Tibial nerve (tissue), 4 donors: ENCODE measurements around the gene STIM2. TPM values are rescaled to one million over a fixed set of nuclear protein-coding genes. Genes with fewer than 3 reads are reported as not detected.

ENCODE experiments used
- DNase-seq, 2 donors: peaks; one replicate each; pipeline ENCODE4 v3.0.0-alpha.2; 2019; ENCODE audit warnings: low spot score in 2 of 2
- H3K27ac ChIP-seq, 4 donors: fragments of 200-600 bp; sonication (generic) in 3 of 4; one replicate each; pipeline ENCODE4 v1.5.1; 2017 to 2019; ENCODE audit warnings: mild to moderate bottlenecking in 1 of 4
- H3K27me3 ChIP-seq, 2 donors: fragments of 200-600 bp; sonication (generic) in 1 of 2; one replicate each; pipeline versions ENCODE4 v1.5.1 to v1.6.0; 2017 to 2019
- H3K36me3 ChIP-seq, 3 donors: fragments of 200-600 bp; sonication (generic); one replicate each; pipeline ENCODE4 v1.5.1; 2018 to 2019
- H3K4me1 ChIP-seq, 4 donors: fragments of 200-600 bp; sonication (generic) in 3 of 4; one replicate each; pipeline ENCODE4 v1.5.1; 2017 to 2019
- H3K4me3 ChIP-seq, 4 donors: fragments of 200-600 bp; sonication (generic) in 3 of 4; one replicate each; pipeline ENCODE4 v1.5.1; 2017 to 2019; ENCODE audit warnings: mild to moderate bottlenecking in 1 of 4, moderate library complexity in 1 of 4
- H3K9me3 ChIP-seq, 4 donors: fragments of 200-600 bp; sonication (generic) in 3 of 4; one replicate each; pipeline ENCODE4 v1.5.1; 2017 to 2019
- EP300 ChIP-seq, 2 donors: sonication (generic); formaldehyde crosslinking; IDR thresholded peaks; one replicate each; pipeline ENCODE4 v1.6.1; 2017; ENCODE audit warnings: antibody characterized with exemption in 2 of 2, mild to moderate bottlenecking in 1 of 2
- POLR2A ChIP-seq, 2 donors: fragments of 450-650 bp; IDR thresholded peaks; one replicate each; pipeline ENCODE4 v1.6.1; 2017; ENCODE audit warnings: antibody characterized with exemption in 2 of 2, mild to moderate bottlenecking in 2 of 2, moderate library complexity in 2 of 2
- WGBS, 2 donors: methylation state at CpG; one replicate each; pipeline ENCODE4 v1.1.5; 2018; 5-methylcytosine and 5-hydroxymethylcytosine counted together
- total RNA-seq, 4 donors: library from RNA; depleted of rRNA; stranded (reverse); fragments of >200 nt; gene quantifications; one replicate each; pipeline ENCODE4 v1.1.0, GENCODE V29; 2016
- TF ChIP-seq, protein P1 (sequence below), 5 experiments: fragments of 200-600 bp in 3 of 5; fragments of 450-650 bp in 2 of 5; sonication (generic) in 3 of 5; IDR thresholded peaks; one replicate each; pipeline ENCODE4 v1.5.1; 2016 to 2019; ENCODE audit warnings: antibody characterized with exemption in 5 of 5, mild to moderate bottlenecking in 3 of 5, moderate library complexity in 2 of 5

Gene STIM2
- total RNA-seq, 4 donors from 2014 or later: 20.1 to 26.2 (median 21.8) TPM

DNA sequence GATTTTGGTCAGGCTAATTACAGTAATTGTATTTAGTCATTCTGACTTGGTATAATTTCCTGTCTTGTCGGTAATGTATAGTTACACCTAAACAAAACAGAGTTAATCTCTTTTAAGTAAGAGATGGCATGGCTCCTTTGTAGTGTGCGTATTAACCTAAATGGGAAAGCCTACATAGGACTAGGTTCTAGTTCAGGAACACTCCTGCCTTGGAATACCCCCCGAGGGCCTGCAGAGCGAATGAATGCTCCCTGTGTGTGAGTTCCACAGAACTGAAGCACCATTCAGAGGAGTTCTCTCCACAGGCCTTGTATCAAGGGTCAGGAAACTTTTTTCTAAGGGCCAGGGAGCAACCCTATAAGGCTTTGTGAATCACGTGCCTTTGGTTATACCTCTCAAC, 44.9 kb upstream of the STIM2 start:
- Histone ChIP-seq H3K27me3 (no peaks in the 10 kb centered on the region), H3K4me1 (peaks cover 0 to 8% (median 2%) of the 10 kb centered on the region in 4 donors), H3K9me3 (no peaks in the 10 kb centered on the region), H3K36me3 (no peaks in the 10 kb centered on the region), H3K27ac (no peak overlapping the region), H3K4me3 (no peak overlapping the region)
- 48 to 49% methylated on average over 5 of the region's 5 CpGs for WGBS, 2 donors
- TF ChIP-seq POLR2A (IDR thresholded peaks at IDR 0.05): no peak
- TF ChIP-seq EP300 (IDR thresholded peaks at IDR 0.05): no peak
- TF ChIP-seq, protein P1, sequence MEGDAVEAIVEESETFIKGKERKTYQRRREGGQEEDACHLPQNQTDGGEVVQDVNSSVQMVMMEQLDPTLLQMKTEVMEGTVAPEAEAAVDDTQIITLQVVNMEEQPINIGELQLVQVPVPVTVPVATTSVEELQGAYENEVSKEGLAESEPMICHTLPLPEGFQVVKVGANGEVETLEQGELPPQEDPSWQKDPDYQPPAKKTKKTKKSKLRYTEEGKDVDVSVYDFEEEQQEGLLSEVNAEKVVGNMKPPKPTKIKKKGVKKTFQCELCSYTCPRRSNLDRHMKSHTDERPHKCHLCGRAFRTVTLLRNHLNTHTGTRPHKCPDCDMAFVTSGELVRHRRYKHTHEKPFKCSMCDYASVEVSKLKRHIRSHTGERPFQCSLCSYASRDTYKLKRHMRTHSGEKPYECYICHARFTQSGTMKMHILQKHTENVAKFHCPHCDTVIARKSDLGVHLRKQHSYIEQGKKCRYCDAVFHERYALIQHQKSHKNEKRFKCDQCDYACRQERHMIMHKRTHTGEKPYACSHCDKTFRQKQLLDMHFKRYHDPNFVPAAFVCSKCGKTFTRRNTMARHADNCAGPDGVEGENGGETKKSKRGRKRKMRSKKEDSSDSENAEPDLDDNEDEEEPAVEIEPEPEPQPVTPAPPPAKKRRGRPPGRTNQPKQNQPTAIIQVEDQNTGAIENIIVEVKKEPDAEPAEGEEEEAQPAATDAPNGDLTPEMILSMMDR (IDR thresholded peaks at IDR 0.05): no peak
- DNase-seq: no peak

DNA sequence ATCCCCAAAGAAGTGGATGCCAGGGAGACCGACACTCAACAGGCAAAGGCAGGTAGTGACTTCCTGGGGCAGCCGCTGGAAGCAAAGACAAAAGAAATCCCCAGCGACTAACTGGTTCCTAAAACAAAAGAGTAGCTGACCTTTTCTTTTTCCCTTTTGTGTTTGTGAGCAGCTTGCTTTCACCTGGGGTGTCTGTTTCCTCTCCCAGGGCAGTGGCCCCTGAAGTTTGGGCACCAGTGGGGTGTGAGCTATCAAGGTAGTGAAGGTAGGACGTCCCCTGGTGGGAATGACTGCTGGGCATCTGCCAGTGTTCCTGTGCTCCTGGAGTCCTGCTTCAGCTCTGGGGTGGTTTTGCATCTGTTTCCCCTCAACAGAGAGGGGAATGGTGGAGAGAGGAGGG, 41.6 kb upstream of the STIM2 start:
- Histone ChIP-seq H3K4me3 (no peak overlapping the region), H3K36me3 (no peaks in the 10 kb centered on the region), H3K4me1 (peaks cover 0 to 8% (median 2%) of the 10 kb centered on the region in 4 donors), H3K27ac (no peak overlapping the region), H3K9me3 (peaks cover 0 to 5% (median 0%) of the 10 kb centered on the region in 4 donors), H3K27me3 (no peaks in the 10 kb centered on the region)
- 61 to 69% methylated on average over 4 of the region's 4 CpGs for WGBS, 2 donors
- no peak for DNase-seq
- no peak for TF ChIP-seq POLR2A (IDR thresholded peaks at IDR 0.05)
- TF ChIP-seq, protein P1 (IDR thresholded peaks at IDR 0.05): no peak
- TF ChIP-seq EP300 (IDR thresholded peaks at IDR 0.05): no peak

DNA sequence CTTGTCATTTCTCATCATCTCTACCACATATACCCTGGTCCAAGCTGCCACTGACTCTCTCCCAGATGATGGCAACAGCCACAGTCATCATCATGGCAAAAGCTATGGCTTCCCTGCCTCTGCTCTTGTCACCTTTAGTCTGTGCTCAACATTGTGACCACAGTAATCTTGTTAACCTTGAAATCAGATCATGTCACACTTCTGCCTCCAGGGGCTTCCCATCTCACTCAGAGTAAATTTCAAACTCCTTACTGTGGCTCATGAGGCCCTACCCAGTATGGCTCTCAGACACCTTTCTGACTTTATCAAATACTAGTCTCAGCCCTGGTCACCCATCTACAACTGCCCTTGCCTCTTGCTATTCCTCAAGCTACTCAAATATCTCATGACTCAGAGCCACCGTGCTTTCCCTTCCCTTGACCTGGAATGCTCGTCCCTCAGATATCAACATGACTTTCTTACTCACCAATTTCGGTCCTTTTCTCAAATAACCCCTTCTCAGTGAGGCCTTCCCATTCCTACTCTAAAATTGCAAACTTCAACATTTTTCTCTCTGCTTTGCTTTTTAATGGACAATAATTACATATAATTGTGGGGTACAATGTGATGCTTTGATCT, 41.1 kb upstream of the STIM2 start:
- H3K9me3 ChIP-seq: peaks cover 0 to 5% (median 0%) of the 10 kb centered on the region in 4 donors
- H3K4me1 ChIP-seq: peaks cover 0 to 8% (median 2%) of the 10 kb centered on the region in 4 donors
- H3K27me3 ChIP-seq: no peaks in the 10 kb centered on the region
- no peaks in the 10 kb centered on the region for H3K36me3 ChIP-seq
- no peak for DNase-seq
- 84 to 93% methylated on average over 3 of the region's 3 CpGs for WGBS, 2 donors
- H3K4me3 ChIP-seq: no peak overlapping the region
- no peak for TF ChIP-seq EP300 (IDR thresholded peaks at IDR 0.05)
- TF ChIP-seq, protein P1 (IDR thresholded peaks at IDR 0.05): no peak
- TF ChIP-seq POLR2A (IDR thresholded peaks at IDR 0.05): no peak
- no peak overlapping the region for H3K27ac ChIP-seq

DNA sequence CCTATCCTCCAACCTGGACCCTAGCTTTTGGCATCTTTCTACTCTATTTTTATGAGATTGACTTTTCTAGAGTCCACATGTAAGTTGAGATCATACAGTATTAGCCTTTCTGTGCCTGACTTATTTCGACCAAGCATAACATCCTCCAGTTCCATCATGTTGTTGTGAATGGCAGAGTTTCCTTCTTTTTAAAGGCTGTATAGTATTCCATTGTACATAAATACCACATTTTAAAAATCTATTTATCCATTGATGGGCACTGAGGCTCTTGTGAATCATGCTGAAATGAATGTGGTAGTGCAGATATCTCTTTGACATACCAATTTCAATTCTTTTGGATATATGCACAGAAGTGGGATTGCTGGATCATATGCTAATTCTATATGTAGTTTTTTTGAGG, 40.3 kb upstream of the STIM2 start:
- no peak overlapping the region for H3K27ac ChIP-seq
- H3K4me3 ChIP-seq: no peak overlapping the region
- DNase-seq: no peak
- no peaks in the 10 kb centered on the region for H3K36me3 ChIP-seq
- 88 to 100% methylated on average over 1 of the region's 1 CpG for WGBS, 2 donors
- TF ChIP-seq EP300 (IDR thresholded peaks at IDR 0.05): no peak
- H3K27me3 ChIP-seq: no peaks in the 10 kb centered on the region
- peaks cover 0 to 8% (median 2%) of the 10 kb centered on the region in 4 donors for H3K4me1 ChIP-seq
- peaks cover 0 to 5% (median 0%) of the 10 kb centered on the region in 4 donors for H3K9me3 ChIP-seq

DNA sequence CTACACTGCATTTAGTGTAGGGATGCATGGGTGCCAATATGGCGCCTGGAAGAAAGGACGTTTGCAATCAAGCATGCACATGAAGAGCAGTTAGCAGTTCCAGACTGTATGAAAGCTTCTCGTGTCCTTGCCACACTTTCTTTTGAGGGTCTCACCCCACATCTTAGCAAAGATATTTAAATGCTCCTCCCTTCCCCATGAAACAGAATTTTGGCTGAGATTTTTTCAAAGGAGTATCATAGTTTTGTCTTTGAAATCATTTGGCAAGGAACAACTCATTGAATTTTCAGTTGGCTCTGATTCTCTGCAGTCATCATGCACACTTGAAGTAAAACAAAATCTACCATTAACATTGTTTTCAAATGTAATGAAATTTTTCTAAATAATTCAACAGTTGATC, 39.6 kb upstream of the STIM2 start:
- WGBS, 2 donors: 81 to 86% methylated on average over 3 of the region's 3 CpGs
- Histone ChIP-seq H3K36me3 (no peaks in the 10 kb centered on the region), H3K27me3 (no peaks in the 10 kb centered on the region), H3K27ac (no peak overlapping the region), H3K4me1 (peaks cover 0 to 1% (median 0%) of the 10 kb centered on the region in 4 donors), H3K9me3 (peaks cover 0 to 5% (median 0%) of the 10 kb centered on the region in 4 donors), H3K4me3 (no peak overlapping the region)
- TF ChIP-seq, protein P1 (IDR thresholded peaks at IDR 0.05): no peak
- no peak for TF ChIP-seq POLR2A (IDR thresholded peaks at IDR 0.05)
- no peak for TF ChIP-seq EP300 (IDR thresholded peaks at IDR 0.05)
- no peak for DNase-seq
